ENCODE measurements around the gene SPTBN5. TPM values are rescaled to one million over a fixed set of nuclear protein-coding genes. Genes with fewer than 3 reads are reported as not detected.

Gene SPTBN5
- total and polyA plus RNA-seq, 10 of the 15 experiments (the other 5 are each of a cell fraction or from before 2014, with no cell fraction given) = under 0.01 to 0.18 (median 0.04) TPM; not detected in 4

GRCh38 chr15:41814534-41814933, 79.3 kb downstream of the SPTBN5 start:
- CTCF ChIA-PET = interaction anchor here (4.6 to 6.3 kb wide), 2 partner anchors 39 to 211 kb away, joined by 41 to 365 read pairs; partner anchors contain the start of gene MAPKBP1
- intact Hi-C loops (cut with micrococcal nuclease; ENCODE audit: unreplicated experiment) = loop anchor here (5.0 to 10.0 kb wide), 3 partner anchors 120 to 347 kb away; no protein-coding TSS in a partner anchor
- in situ Hi-C loops (cut with MboI) = loop anchor here (5.0 kb wide), 1 partner anchor 42 kb away; the partner anchor contains the start of gene MAPKBP1

More at GRCh38 chr15:41814534-41814933, 79.3 kb downstream of the SPTBN5 start:
- ChIA-PET SMC1A (ENCODE audit: uncharacterized antibody, unreplicated experiment) (interaction anchor here (8.3 kb wide), 1 partner anchor 40 kb away, joined by 268 read pairs; the partner anchor contains the start of gene MAPKBP1), RAD21 (ENCODE audit: unreplicated experiment) (no interaction called here), POLR2A (no interaction called here)
- no peak overlapping the region for H3K4me3 ChIP-seq
- H2AFZ ChIP-seq (ENCODE audit: control insufficient read depth, low read depth, low read length) = no peak overlapping the region
- H4K20me1 ChIP-seq (ENCODE audit: control insufficient read depth, insufficient read depth) = no peaks in the 10 kb centered on the region
- H3K27ac ChIP-seq (ENCODE audit: control insufficient read depth, insufficient read depth) = no peak overlapping the region
- ATAC-seq (no peak), FAIRE-seq (no peak), DNase-seq (ENCODE audit: low read depth, low spot score) (no peak)
- no TSS peak for BruUV-seq (replicated peaks)
- H3K79me2 ChIP-seq (ENCODE audit: control insufficient read depth, insufficient read depth, low read length) = no peaks in the 10 kb centered on the region
- 100% methylated on average over 5 of the region's 5 CpGs for WGBS (ENCODE audit: insufficient coverage, insufficient replicate concordance, low lambda C conversion rate, missing lambda C conversion rate)
- H3K4me1 ChIP-seq (ENCODE audit: control insufficient read depth, insufficient read depth, low read length) = no peaks in the 10 kb centered on the region
- no peak for TF ChIP-seq POU2F2 (IDR thresholded peaks at IDR 0.05; ENCODE audit: borderline replicate concordance, low read depth, low read length)
- no peak for TF ChIP-seq ZBTB4 (CRISPR knock-in tag; IDR thresholded peaks at IDR 0.05)
- no peak for TF ChIP-seq BCL11A (IDR thresholded peaks at IDR 0.05; ENCODE audit: low read depth, low read length)
- TF ChIP-seq FOXM1 (IDR thresholded peaks at IDR 0.05; ENCODE audit: low read depth, low read length) = no peak
- TF ChIP-seq CBX5 (IDR thresholded peaks at IDR 0.05; ENCODE audit: low read depth) = no peak
- no peak for TF ChIP-seq MTA3 (IDR thresholded peaks at IDR 0.05; ENCODE audit: borderline replicate concordance, low read length)
- no peak for TF ChIP-seq NFYB (IDR thresholded peaks at IDR 0.05; ENCODE audit: insufficient read depth, low read depth, low read length)
- TF ChIP-seq BRCA1 (IDR thresholded peaks at IDR 0.05; ENCODE audit: low read depth, low read length) = no peak
- no peak for TF ChIP-seq KAT2A (conservative IDR thresholded peaks at IDR 0.05; ENCODE audit: control insufficient read depth, low read depth, low read length)
- TF ChIP-seq WRNIP1 (IDR thresholded peaks at IDR 0.05; ENCODE audit: borderline replicate concordance, low read depth, low read length) = no peak
- no peak for TF ChIP-seq MYC (IDR thresholded peaks at IDR 0.05; ENCODE audit: insufficient read depth, insufficient read length, insufficient replicate concordance, low read length, severe bottlenecking)
- TF ChIP-seq POLR2AphosphoS5 (IDR thresholded peaks at IDR 0.05; ENCODE audit: low read length) = no peak
- no peak overlapping the region for H3K9ac ChIP-seq (ENCODE audit: control insufficient read depth, insufficient read depth, low read length)
- H3K27me3 ChIP-seq (replicated peaks in 1 of 2; ENCODE audit: control insufficient read depth in 2 of 2, insufficient read depth in 2 of 2, low read length in 1 of 2) = no peaks in the 10 kb centered on the region
- H3K9me3 ChIP-seq (replicated peaks; ENCODE audit: control insufficient read depth, insufficient read depth, low read length) = no peaks in the 10 kb centered on the region
- peaks cover 3 to 21% of the 10 kb centered on the region in 2 experiments; a peak in 3 of 4 replicates for H3K36me3 ChIP-seq (ENCODE audit: control insufficient read depth in 2 of 2, insufficient read depth in 2 of 2, low read length in 1 of 2)
- H3K4me2 ChIP-seq (ENCODE audit: control insufficient read depth, insufficient read depth) = no peak overlapping the region

Data from GM12878 (cell line).